G401 (cell line): Measurements from ENCODE around the gene APOLD1. TPM values are rescaled to one million over a fixed set of nuclear protein-coding genes. Genes with fewer than 3 reads are reported as not detected.
"Not testable (repeated sequence)": the region's sequence is repeated elsewhere in the genome, so short reads cannot be mapped to it uniquely, and the experiment has no call there.

Source experiments
- DNase-seq: peaks from one replicate; pipeline ENCODE4 v3.0.0-alpha.2; 2015; ENCODE audit warnings: low spot score
- in situ Hi-C: cut with HindIII; loops from 2 replicates; pipeline ENCODE4 v1.10.0; 2016; ENCODE audit warnings: low sequenced_read_pairs, mixed read lengths
- total RNA-seq: library from RNA; depleted of rRNA; stranded (reverse); fragments of >200 nt; shearing (Covaris generic); gene quantifications from 2 replicates; pipeline ENCODE4 v1.2.3, GENCODE V29; 2014

Gene APOLD1
- total RNA-seq, 1 experiment from 2014 or later = 39.5 TPM

- no peak for DNase-seq
- in situ Hi-C loops = no loop called here
Observed at GRCh38 chr12:12779529-12779928, 5.9 kb upstream of the APOLD1 start.

DNA sequence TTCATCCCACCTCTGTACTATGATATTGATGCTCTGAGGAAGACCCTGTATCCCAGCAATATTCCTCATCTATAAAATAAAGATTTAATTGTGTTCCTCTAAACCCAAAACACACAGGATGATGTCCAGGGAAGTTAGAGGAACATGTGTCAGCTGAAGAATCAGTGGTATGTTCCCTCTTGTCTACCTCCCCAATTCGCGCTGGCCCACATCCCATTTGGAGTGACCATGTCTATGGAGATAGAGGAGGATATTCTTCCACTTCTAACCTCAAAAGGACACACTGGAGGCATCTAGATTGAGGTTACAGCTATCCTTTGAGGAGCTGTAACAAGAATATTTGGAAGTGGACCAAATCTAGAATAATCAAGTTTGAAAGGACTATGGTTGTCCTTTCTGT lies 1.3 kb upstream of the APOLD1 start:
- DNase-seq = no peak

GRCh38 chr12:12786351-12786705 lies 869 bp downstream of the APOLD1 start:
- in situ Hi-C loops = no loop called here
- DNase-seq = no peak

More for the DNA sequence above, 1.3 kb upstream of the APOLD1 start:
- in situ Hi-C loops = no loop called here

DNA sequence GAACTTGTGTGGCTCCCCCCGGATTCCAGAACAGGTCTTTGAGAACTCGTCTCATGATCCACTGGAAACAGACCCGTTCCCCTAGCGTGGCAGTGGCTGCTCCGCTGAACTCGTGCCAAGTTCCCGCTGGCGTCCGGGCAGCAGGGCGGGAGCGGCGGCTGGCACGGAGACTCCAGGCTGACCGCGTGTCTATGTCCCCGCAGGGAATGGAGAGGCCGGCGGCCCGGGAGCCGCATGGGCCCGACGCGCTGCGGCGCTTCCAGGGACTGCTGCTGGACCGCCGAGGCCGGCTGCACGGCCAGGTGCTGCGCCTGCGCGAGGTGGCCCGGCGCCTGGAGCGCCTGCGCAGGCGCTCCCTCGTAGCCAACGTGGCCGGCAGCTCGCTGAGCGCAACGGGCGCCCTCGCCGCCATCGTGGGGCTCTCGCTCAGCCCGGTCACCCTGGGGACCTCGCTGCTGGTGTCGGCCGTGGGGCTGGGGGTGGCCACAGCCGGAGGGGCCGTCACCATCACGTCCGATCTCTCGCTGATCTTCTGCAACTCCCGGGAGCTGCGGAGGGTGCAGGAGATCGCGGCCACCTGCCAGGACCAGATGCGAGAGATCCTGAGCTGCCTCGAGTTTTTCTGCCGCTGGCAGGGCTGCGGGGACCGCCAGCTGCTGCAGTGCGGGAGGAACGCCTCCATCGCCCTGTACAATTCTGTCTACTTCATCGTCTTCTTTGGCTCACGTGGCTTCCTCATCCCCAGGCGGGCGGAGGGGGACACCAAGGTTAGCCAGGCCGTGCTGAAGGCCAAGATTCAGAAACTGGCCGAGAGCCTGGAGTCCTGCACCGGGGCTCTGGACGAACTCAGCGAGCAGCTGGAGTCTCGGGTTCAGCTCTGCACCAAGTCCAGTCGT lies 1.5 kb downstream of the APOLD1 start:
- in situ Hi-C loops = no loop called here
- DNase-seq = peak; percentile 82

DNA sequence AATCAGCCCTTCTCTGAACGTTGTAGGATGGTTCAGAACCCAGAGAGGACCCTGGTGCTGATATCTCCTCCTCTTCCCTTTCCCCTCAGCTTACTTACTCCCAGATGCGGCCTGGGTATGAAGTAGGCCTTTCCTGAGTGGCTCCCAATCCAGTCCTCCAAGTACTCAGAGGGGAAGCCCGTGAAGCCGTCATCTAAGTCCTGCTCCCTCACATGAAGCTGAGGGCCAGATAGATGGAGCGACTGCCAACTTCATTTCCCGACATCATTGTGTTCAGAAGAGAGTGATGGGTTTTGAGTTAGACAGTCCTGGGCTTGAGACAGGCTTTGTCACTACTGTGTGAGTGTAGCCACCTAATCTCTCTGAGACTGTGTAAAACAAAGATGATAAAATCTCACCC lies 2.7 kb downstream of the APOLD1 start:
- in situ Hi-C loops = no loop called here

DNA sequence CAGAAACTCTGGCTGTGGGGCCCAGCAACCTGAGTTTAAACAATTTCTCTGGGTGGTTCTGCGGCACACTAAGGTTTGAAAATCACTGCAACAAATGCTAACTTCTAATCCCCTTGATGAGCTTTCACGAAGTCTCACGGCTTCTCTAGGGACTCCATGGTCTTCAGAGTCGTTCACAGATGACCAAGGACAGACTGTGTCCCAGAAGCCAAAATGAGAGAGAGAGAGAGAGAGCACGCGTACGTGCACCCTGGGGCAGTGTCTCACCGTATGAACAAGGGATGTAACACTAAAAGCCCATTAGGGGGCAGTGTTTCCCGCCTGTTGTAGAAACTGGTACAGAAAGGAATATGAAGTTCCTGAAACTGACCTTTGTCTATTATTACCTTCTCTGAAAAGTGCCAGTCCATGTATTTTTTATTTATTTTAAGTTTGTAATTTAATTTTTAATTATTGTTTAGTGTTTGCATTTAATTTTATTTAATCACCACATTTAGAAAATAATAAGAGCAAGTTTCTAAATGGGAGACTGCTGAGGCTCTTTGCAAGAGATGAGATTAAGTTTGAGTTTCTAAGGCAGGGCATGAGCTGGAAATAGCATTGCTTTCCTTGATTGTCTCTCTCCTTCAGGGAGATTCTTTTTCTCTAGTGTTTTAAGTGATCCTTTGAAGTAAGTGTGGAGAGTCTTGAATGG lies 3.4 kb downstream of the APOLD1 start:
- in situ Hi-C loops = no loop called here
- peak; percentile 87 for DNase-seq

More for the DNA sequence above, 2.7 kb downstream of the APOLD1 start:
- DNase-seq = peak; percentile 23

DNA sequence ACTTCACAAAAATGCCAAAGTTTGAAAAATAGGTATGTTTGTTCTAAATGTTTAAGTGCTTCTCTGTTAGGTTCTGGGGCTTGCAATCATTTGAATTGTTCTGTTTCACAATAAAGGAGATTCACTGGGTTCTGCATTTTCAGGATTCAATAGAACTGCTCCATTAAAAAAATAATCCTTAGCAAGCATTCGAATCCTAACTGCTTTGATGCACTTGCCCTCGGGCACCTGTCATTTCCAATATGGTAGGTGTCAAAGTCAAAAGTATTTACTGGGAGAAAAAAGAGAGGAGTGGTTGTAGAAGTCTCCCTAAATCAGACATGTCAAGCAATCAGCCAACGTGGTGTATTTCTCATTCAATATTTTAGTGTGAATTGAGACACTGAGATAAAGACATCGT lies 5.5 kb downstream of the APOLD1 start:
- in situ Hi-C loops = no loop called here
- DNase-seq = no peak

DNA sequence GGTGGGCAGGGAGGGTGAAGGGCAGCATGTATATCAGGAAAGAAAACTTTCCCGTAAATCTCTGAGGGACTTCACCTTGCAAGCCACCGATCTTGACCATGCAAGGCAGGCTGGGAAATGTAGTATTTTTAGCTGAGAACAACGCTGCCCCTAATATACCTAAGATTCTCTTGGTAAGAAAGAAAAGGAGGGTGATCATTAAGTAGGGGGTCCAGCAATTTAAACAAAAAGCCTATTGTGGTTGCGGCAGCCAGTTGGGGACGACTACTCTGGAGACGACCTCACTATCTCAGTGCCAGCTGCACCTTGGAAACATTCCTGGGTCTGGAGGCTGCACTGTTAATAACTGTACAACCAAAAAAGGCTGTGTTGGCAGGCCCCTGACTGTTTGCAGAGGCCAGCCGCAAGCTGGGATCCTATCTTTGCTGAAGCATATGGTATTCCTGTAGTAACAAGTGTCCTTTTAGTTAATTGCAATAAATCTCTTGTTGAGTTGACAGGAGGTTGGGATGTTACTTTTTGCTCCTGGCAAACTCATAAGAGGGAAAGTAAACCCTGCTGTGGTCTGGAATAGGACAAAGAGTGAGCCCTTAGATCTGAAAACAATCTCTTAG lies 6.4 kb downstream of the APOLD1 start:
- in situ Hi-C loops = no loop called here

GRCh38 chr12:12792421-12792820 lies 7.0 kb downstream of the APOLD1 start:
- in situ Hi-C loops = no loop called here
- DNase-seq = peak; percentile 58

More for the DNA sequence above, 6.4 kb downstream of the APOLD1 start:
- peak; percentile 79 for DNase-seq

GRCh38 chr12:12794686-12795085 lies 9.2 kb downstream of the APOLD1 start:
- DNase-seq = no peak
- in situ Hi-C loops = no loop called here

DNA sequence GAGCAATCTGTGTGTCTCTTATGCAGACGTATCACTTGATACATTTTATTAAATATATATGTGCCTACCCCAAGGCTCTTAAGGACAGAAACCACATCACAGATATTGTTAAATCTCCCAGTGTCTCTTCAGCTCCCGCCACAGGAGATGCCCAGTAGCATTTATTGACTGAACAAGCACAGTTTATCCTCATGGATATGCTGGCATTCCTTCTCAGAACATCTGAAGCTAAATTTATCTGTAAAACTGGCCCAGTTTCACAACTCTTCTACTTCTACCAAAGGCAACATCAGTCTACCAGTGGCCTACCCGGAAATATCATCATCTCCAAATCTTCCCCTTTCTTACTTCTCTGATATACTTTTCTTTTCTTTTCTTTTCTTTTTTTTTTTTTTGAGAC lies 10.7 kb downstream of the APOLD1 start:
- in situ Hi-C loops = no loop called here

DNA sequence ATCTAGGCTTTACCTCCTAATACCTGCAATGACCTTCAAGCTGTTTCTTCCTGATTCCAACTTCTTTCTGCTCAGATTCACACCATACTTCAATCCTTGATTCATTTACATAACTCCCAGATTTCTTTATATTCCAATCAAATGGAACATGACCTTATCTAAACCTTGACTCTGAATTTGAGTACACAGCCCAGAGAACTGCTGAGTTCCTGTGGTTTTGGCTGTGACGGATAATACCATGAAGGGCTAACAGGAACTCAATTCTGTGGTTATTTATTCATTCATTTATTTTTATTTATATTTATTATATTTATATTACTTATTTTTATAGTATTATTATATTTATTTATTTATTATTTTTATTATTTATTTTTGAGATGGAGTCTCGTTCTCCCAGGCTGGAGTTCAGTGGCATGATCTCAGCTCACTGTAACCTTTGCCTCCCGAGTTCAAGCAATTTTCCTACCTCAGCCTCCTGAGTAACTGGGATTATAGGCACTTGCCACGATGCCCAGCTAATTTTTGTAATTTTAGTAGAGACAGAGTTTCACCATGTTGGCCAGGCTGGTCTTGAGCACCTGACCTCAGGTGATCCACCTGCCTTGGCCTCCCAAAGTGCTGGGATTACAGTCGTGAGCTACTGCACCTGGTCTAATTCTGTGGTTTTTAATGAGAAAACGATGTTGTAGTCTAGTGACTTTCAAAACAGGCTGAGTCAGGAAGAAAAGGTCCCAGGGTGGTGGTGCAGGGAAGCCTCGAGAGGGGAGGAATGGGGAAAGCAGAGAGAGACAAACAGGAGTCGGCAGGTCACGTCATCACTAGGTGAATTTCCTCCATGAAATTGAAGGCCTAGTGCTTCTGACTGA lies 11.7 kb downstream of the APOLD1 start:
- DNase-seq = no peak

More for the DNA sequence above, 10.7 kb downstream of the APOLD1 start:
- DNase-seq = no peak

GRCh38 chr12:12797794-12798152 lies 12.3 kb downstream of the APOLD1 start:
- no peak for DNase-seq
- in situ Hi-C loops = no loop called here

More for the DNA sequence above, 11.7 kb downstream of the APOLD1 start:
- in situ Hi-C loops = no loop called here

DNA sequence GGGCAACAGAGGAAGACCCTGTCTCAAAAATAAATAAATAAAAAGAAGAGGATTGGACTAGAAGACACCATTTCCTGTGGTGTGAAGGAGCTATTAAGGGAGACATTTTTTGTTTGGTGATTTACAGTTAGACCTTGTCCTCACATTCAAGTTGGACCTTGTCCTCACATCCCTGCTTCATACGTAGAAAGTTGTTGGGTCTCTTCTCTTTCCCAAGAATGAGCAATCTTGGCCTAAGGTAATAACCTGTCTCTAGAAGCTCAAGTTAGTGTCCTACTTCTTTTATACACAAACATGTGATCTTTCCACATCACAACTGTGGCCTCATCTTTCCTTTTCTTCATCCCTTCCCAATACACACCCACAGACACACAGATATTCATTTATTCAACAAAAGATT lies 13.0 kb downstream of the APOLD1 start:
- in situ Hi-C loops = no loop called here
- DNase-seq = no peak

DNA sequence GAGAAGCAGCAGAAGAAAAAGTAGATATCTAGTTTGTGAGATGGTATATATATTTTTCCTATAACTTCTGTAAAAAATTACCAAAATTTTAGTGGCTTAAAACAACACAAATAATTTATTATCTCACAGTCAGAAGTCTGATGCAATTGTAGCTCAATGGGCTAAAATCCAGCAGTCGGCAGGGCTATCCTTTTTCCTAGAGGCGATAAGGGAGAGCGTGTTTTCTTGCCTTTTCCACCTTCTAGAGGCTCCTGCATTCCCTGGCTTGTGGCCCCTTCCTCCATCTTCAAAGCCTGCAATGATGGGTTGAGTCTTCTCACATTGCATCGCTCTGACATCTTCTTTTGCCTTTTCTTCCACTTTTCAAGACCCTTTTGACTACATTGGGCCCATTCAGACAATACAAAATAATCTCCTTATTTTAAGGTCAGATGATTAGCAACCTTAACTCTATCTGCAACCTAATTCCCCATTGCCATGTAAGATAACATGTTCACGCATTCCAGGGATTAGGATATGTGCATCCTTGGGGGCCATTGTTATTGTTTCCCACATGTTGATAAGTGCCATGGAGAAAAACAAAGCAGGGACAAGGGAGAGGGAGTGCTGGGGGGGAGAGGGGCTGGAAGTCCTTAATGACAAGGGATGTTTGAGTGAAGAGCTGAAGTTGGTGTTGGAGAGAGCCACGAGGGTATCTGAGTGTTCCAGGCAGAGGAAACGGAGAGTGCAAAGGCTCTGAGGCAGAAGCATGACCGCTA lies 13.9 kb downstream of the APOLD1 start:
- in situ Hi-C loops = no loop called here
- DNase-seq = no peak

- no peak for DNase-seq
- in situ Hi-C loops = no loop called here
Observed at GRCh38 chr12:12800406-12801180, 15.1 kb downstream of the APOLD1 start.

DNA sequence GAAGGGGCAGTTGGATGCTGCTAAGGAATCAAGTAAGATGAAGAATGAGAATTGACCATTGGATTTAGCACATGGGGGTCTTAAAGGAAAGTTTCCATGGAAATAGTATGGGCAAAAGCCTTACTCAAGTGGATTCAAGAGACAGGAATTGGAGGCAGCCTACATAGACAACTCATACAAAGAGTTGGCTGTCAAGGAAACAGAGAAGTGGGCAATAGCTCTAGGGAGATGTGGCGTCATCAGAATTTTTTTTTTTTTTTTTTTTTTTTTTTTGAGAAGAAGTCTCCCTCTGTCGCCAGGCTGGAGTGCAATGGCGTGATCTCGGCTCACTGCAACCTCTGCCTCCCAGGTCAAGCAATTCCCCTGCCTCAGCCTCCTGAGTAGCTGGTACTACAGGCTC lies 16.2 kb downstream of the APOLD1 start:
- in situ Hi-C loops, DNase-seq: not testable (repeated sequence)

DNA sequence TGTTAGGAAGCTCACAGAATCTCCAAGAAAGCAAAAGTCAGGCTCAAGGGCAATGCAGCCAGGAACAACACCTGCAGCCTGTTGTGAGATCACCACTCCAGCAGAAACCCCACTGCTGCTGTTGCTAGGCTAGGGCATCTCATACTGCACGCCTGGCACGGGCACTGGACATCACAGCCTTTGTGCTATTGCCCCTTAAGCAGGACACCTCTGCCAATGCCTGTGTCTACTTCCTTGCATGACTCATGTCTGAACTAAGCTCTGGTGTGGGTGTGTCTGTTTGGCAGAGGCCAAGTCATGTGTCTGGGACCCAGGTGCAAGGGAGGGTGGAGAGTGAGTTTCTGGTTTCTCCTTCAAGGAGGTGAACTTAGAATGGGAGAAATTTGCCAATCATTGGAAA lies 17.7 kb downstream of the APOLD1 start:
- DNase-seq = no peak
- in situ Hi-C loops = no loop called here
